Neural crest cell (in vitro differentiated cells): ENCODE data around the gene SENP8. TPM values are rescaled to one million over a fixed set of nuclear protein-coding genes. Genes with fewer than 3 reads are reported as not detected.
A peak's percentile ranks its signal among the peaks of the same experiment; 100 is the strongest.

ENCODE experiments used
- DNase-seq: peaks from one replicate; pipeline ENCODE4 v3.0.0; 2021; ENCODE audit warnings: low read depth, mixed read lengths, low spot score
- H3K27ac Mint-ChIP-seq: one replicate; pipeline ENCODE4 v1.8.0; 2021; ENCODE audit warnings: mild to moderate bottlenecking, mixed read lengths; ENCODE audit not compliant: unreplicated experiment
- H3K27me3 Mint-ChIP-seq: 2 replicates; pipeline ENCODE4 v1.8.0; 2021; ENCODE audit warnings: low read depth, mild to moderate bottlenecking, mixed read lengths
- H3K36me3 Mint-ChIP-seq: 2 replicates; pipeline ENCODE4 v1.8.0; 2021; ENCODE audit warnings: low read depth, mild to moderate bottlenecking, mixed read lengths
- H3K4me1 Mint-ChIP-seq: 2 replicates; pipeline ENCODE4 v1.8.0; 2021; ENCODE audit warnings: mixed read lengths
- H3K4me3 Mint-ChIP-seq: one replicate; pipeline ENCODE4 v1.8.0; 2021; ENCODE audit warnings: mild to moderate bottlenecking, mixed read lengths
- H3K9me3 Mint-ChIP-seq: 2 replicates; pipeline ENCODE4 v1.8.0; 2021; ENCODE audit warnings: mixed read lengths
- total RNA-seq: library from RNA; stranded (reverse); gene quantifications from 2 replicates; pipeline ENCODE4 v1.2.1, GENCODE V29; 2021
- TF ChIP-seq, protein P1 (sequence below): fragments of 200-600 bp; sonication (generic); conservative IDR thresholded peaks from 2 replicates; pipeline ENCODE4 v1.5.0; 2021; ENCODE audit warnings: antibody characterized with exemption, mild to moderate bottlenecking

SENP8 gene
- total RNA-seq, 1 donor from 2014 or later = 4.3 TPM

DNA sequence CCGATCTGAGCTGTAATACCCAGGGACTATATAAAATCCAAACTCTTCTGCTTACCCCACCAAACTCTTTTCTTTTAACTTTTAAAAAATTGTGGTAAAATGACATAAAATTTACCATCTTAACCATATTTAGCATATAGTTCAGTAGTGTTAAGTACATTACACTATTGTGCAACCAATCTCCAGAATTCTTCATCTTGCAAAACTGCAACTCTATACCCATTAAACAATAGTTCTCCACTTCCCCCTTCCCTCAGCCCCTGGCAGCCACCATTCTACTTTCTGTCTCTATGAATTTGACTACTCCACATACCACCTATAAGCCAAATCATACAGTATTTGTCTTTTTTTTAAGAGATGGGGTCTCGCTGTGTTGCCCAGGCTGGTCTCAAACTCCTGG lies 38.7 kb downstream of the SENP8 start:
- H3K9me3 Mint-ChIP-seq = no peaks in the 10 kb centered on the region
- DNase-seq = no peak
- H3K27me3 Mint-ChIP-seq = no peaks in the 10 kb centered on the region
- peaks cover 13% of the 10 kb centered on the region for H3K4me1 Mint-ChIP-seq
- no peak overlapping the region for H3K27ac Mint-ChIP-seq
- TF ChIP-seq, protein P1, sequence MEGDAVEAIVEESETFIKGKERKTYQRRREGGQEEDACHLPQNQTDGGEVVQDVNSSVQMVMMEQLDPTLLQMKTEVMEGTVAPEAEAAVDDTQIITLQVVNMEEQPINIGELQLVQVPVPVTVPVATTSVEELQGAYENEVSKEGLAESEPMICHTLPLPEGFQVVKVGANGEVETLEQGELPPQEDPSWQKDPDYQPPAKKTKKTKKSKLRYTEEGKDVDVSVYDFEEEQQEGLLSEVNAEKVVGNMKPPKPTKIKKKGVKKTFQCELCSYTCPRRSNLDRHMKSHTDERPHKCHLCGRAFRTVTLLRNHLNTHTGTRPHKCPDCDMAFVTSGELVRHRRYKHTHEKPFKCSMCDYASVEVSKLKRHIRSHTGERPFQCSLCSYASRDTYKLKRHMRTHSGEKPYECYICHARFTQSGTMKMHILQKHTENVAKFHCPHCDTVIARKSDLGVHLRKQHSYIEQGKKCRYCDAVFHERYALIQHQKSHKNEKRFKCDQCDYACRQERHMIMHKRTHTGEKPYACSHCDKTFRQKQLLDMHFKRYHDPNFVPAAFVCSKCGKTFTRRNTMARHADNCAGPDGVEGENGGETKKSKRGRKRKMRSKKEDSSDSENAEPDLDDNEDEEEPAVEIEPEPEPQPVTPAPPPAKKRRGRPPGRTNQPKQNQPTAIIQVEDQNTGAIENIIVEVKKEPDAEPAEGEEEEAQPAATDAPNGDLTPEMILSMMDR = no peak
- no peaks in the 10 kb centered on the region for H3K36me3 Mint-ChIP-seq
- H3K4me3 Mint-ChIP-seq = no peak overlapping the region

DNA sequence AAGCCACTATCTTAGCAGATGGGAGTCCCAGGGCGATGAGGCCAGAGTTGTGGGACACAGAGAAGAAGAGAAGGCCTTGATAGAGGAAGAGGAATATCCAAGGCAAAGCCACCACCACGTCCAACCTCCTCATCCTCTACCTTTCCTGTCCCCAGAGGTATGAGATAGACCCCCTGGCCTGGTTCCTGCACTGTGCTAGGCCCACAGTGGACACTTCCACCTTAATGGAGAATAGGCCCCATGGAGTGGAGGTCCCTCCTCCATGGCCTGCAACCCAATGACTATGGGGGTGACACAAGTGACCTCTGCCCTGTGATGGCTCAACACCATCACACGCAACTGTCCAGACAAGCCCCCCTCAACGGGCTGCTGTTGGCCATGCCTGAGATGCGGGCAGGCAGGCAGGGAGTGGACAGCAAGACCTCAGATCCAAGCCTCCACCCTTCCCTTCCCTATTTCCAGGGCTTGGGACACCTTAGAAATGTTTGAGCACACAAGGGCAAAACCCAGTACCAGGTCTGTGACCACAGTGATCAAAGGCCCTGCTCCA lies 42.6 kb downstream of the SENP8 start:
- Mint-ChIP-seq H3K36me3 (no peaks in the 10 kb centered on the region), H3K4me1 (peaks cover 22% of the 10 kb centered on the region), H3K27me3 (no peaks in the 10 kb centered on the region), H3K27ac (no peak overlapping the region), H3K4me3 (no peak overlapping the region), H3K9me3 (no peaks in the 10 kb centered on the region)
- no peak for DNase-seq
- TF ChIP-seq, protein P1 = no peak

DNA sequence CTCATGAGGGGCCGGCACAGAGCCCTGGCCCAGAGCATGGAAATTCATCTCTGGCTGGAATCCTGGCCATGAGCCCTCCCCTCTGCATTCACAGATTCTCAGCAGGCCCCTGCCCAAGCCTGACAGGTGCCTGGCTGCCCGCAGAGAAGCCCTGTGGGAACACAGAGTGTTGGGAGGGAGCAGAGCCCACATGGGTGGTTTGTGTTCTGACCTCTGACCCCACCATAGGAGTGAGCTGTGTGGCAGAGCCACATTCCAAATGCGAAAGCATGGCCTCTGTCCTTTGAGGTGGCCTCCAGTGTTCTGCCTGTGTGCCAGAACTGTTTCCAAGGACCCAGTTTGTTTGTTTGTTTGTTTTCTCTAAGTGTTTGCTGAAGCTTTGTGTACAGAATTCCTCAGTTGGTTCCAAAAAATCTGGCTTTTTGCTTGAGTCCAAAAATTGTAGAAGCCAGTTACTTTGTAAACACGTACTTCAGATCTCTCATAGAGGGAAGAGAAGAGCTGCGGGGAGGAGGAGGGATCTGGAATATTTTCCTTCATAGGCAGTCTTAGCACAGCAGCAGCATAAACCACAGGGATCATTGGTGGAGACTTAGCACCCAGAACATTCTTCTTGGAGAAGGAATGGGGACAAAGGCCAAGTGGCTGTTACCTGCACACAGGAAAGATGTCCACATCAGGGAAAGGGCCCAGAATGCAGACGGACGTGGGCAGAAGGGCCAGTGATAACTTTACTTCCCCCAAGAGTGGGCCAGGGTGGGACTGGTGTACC lies 43.3 kb downstream of the SENP8 start:
- Mint-ChIP-seq H3K27ac (no peak overlapping the region), H3K4me1 (peaks cover 21% of the 10 kb centered on the region)
- DNase-seq = no peak

DNA sequence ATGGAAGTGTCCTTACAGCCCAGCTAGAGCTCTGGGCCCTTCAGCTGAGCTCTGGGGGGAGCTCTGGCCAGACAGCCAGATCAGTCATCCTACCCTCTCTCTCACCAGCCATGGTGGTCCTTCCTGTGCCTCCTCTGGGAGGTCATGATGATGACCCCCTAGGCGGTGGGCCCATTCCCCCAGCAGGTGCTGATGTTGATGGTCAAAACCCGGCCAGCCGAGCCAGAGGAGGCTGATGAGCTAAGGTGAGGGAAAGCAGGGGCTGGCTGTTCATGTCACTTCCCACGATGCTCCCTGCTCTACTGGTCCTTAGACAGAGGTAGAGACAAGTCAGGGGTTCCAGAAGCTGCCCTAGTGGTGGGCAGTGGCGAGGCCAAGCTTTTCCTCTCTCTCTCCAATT lies 44.4 kb downstream of the SENP8 start:
- Mint-ChIP-seq H3K9me3 (no peaks in the 10 kb centered on the region), H3K27ac (peak overlapping the region; percentile 58), H3K4me1 (peaks cover 21% of the 10 kb centered on the region), H3K4me3 (no peak overlapping the region), H3K27me3 (no peaks in the 10 kb centered on the region), H3K36me3 (no peaks in the 10 kb centered on the region)
- DNase-seq = no peak
- TF ChIP-seq, protein P1 = no peak

More for the DNA sequence above, 43.3 kb downstream of the SENP8 start:
- Mint-ChIP-seq H3K4me3 (no peak overlapping the region), H3K27me3 (no peaks in the 10 kb centered on the region), H3K9me3 (no peaks in the 10 kb centered on the region), H3K36me3 (no peaks in the 10 kb centered on the region)
- TF ChIP-seq, protein P1 = no peak

DNA sequence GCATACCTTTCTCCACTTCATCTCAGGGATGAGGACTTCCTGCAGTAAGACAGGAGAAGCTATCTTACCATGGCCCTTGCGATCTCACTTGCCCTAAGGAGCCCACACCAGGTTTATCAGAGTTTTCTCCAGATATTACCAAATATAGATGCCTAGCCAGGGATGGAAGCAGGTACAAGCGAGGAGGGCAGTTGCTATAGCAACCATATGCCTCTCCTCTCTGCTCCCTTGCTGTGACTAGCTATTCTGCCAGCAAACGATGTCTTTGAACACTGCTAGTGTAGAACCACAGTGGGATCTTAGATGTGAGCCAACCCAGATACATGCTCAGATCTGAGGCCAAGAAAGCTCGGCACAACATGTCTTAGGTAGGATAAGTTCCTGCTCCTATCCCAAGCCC lies 45.5 kb downstream of the SENP8 start:
- Mint-ChIP-seq H3K9me3 (no peaks in the 10 kb centered on the region), H3K27me3 (no peaks in the 10 kb centered on the region), H3K27ac (no peak overlapping the region), H3K4me3 (no peak overlapping the region), H3K4me1 (peaks cover 29% of the 10 kb centered on the region), H3K36me3 (no peaks in the 10 kb centered on the region)
- TF ChIP-seq, protein P1 = no peak
- no peak for DNase-seq
